Heart right ventricle (tissue), 16 donors: ENCODE data around the gene VMO1. TPM values are rescaled to one million over a fixed set of nuclear protein-coding genes. Genes with fewer than 3 reads are reported as not detected.

ENCODE experiments used
- ATAC-seq, 8 donors: fragments of 200-7000 bp; cut with Tn5 transposase; one replicate each; pipeline ENCODE4 v1.9.1; 2020; ENCODE audit warnings: mild to moderate bottlenecking in 8 of 8, moderate library complexity in 8 of 8, moderate number of reproducible peaks in 1 of 8
- DNase-seq, 2 donors: peaks; one replicate each; pipeline ENCODE4 v3.0.0-alpha.2; 2020
- H3K27ac ChIP-seq, 10 donors: fragments of 200-600 bp; sonication (generic) in 2 of 10; one replicate each; pipeline versions ENCODE4 v1.5.0 to v1.8.0; 2020 to 2022; ENCODE audit warnings: mild to moderate bottlenecking in 3 of 10
- H3K27me3 ChIP-seq, 7 donors: fragments of 200-600 bp; one replicate each; pipeline ENCODE4 v1.8.0; 2021 to 2022; ENCODE audit warnings: mild to moderate bottlenecking in 2 of 7
- H3K36me3 ChIP-seq, 9 donors: fragments of 200-600 bp; sonication (generic) in 1 of 9; one replicate each; pipeline versions ENCODE4 v1.5.0 to v1.8.0; 2020 to 2022; ENCODE audit warnings: mild to moderate bottlenecking in 2 of 9
- H3K4me1 ChIP-seq, 9 donors: fragments of 200-600 bp; sonication (generic) in 1 of 9; one replicate each; pipeline versions ENCODE4 v1.5.0 to v1.8.0; 2020 to 2022; ENCODE audit warnings: mild to moderate bottlenecking in 4 of 9
- H3K4me3 ChIP-seq, 10 donors: fragments of 200-600 bp; sonication (generic) in 2 of 10; one replicate each; pipeline versions ENCODE4 v1.5.0 to v1.8.0; 2020 to 2022; ENCODE audit warnings: mild to moderate bottlenecking in 7 of 10, moderate library complexity in 2 of 10
- H3K9me3 ChIP-seq, 11 donors: fragments of 200-600 bp in 10 of 11; sonication (generic) in 2 of 11; one replicate each; pipeline versions ENCODE4 v1.5.0 to v1.8.0; 2013 to 2022; ENCODE audit warnings: mild to moderate bottlenecking in 2 of 11, control low read depth in 1 of 11, moderate library complexity in 1 of 11
- CTCF ChIP-seq, 9 donors: fragments of 200-600 bp; sonication (generic) in 2 of 9; IDR thresholded peaks; one replicate each; pipeline versions ENCODE4 v1.5.0 to v1.8.0; 2021 to 2022; ENCODE audit warnings: antibody characterized with exemption in 9 of 9, mild to moderate bottlenecking in 5 of 9, moderate library complexity in 1 of 9
- WGBS, 2 donors: extraction: QIAGEN DNeasy Blood & Tissue Kit; methylation state at CpG; one replicate each; pipeline ENCODE4 v1.1.7; 2013; ENCODE audit warnings: inconsistent platforms in 1 of 2; 5-methylcytosine and 5-hydroxymethylcytosine counted together
- intact Hi-C, 10 donors: fragments of 100-400 bp; cut with DNase I; formaldehyde crosslinking; loops; one replicate each; pipeline versions ENCODE4 v1.11.1 to v1.14.2; 2022
- polyA plus RNA-seq, 2 donors: library from polyadenylated mRNA; stranded (reverse); fragments of 200-250 nt; gene quantifications; one replicate each; pipeline ENCODE4 v1.2.3, GENCODE V29; 2013
- total RNA-seq, 10 donors: library from RNA; stranded (reverse); fragmentation: NEBNext Ultra II Directional in 3 of 10; extraction: Animal tissue kit (Norgen Biotek cat#: 25700) in 3 of 10; gene quantifications; one replicate each; pipeline versions ENCODE4 v1.2.1 to v1.2.4, GENCODE V29; 2021 to 2023
- donor health status: Arrhythmogenic right ventricular cardiomyopathy.
- donor health status: ischemic (EF 13 %, LVEDD 7.1; RV severe dilation, severe dysfunction).
- donor health status: healthy with polysubstance abuse.
- donor health status: DM: no; HTN: yes; CAD: no.
- donor health status: DM: no; HTN: no; CAD: no.
- donor health status: ischemic (EF 25% LVEDD 6.9; RV normal size, moderate dysfunction).
- donor health status: ischemic (EF 25% LVEDD 5.7; RV mildly dilated, moderate dysfunction).
- donor health status: healthy.
- donor health status: DM: yes; HTN: yes; CAD: no.
- donor health status: Ischemic cardiomyopathy.
- donor health status: ischemic (EF 35%, LVEDD 5.7; RV mildly dilated, moderate dysfunction).
- donor health status: nonischemic (EF 11% LVEDD 7.7; RV severe dilation, severe dysfunction).
- donor health status: DM: yes; HTN: yes; CAD: no.
- donor health status: PGD.
- donor health status: ischemic (EF 29% LVEDD 5.4; RV normal size, mild dysfunction).
- donor health status: nonischemic (EF 23%, LVEDD 6.1; RV moderate dilation, normal function).

The VMO1 gene
- total and polyA plus RNA-seq, 12 donors, result 0.38 to 2.1 (median 0.64) TPM; not detected in 2

- peaks cover 0 to 22% (median 6%) of the 10 kb centered on the region in 7 donors for H3K27me3 ChIP-seq
- peak overlapping the region in 1 of 10 donors; percentile 8 for H3K27ac ChIP-seq
- no peak overlapping the region for H3K4me3 ChIP-seq
- peaks cover 0 to 36% (median 0%) of the 10 kb centered on the region in 9 donors for H3K4me1 ChIP-seq
- no peak for ATAC-seq
- H3K36me3 ChIP-seq, result no peaks in the 10 kb centered on the region
- no peak for DNase-seq
- no peaks in the 10 kb centered on the region for H3K9me3 ChIP-seq
- intact Hi-C loops, result no loop called here
- 86 to 96% methylated on average over 2 of the region's 2 CpGs for WGBS, 2 donors
- no peak for TF ChIP-seq CTCF (IDR thresholded peaks at IDR 0.05)
These were observed 16.5 kb downstream of the VMO1 start for GRCh38 chr17:4769628-4770027.

- 81 to 85% methylated on average over 6 of the region's 6 CpGs for WGBS, 2 donors
- ATAC-seq, result peak in 1 of 8 donors; percentile 19
These were observed 17.9 kb downstream of the VMO1 start for GRCh38 chr17:4768298-4768697.

GRCh38 chr17:4766723-4767122 lies 19.4 kb downstream of the VMO1 start:
- 69 to 70% methylated on average over 9 of the region's 9 CpGs for WGBS, 2 donors
- no peak overlapping the region for H3K4me3 ChIP-seq
- H3K36me3 ChIP-seq, result no peaks in the 10 kb centered on the region
- H3K27ac ChIP-seq, result peak overlapping the region in 3 of 10 donors; percentile 52 to 89 (median 58)
- peaks cover 0 to 4% (median 0%) of the 10 kb centered on the region in 7 donors for H3K27me3 ChIP-seq
- ATAC-seq, result peak in 6 of 8 donors; percentile 41 to 75 (median 68)
- TF ChIP-seq CTCF (IDR thresholded peaks at IDR 0.05), result no peak
- peaks cover 0 to 45% (median 0%) of the 10 kb centered on the region in 9 donors for H3K4me1 ChIP-seq
- no peak for DNase-seq
- intact Hi-C loops, result no loop called here
- no peaks in the 10 kb centered on the region for H3K9me3 ChIP-seq

More at GRCh38 chr17:4768298-4768697, 17.9 kb downstream of the VMO1 start:
- no peak for TF ChIP-seq CTCF (IDR thresholded peaks at IDR 0.05)
- Histone ChIP-seq H3K27ac (peak overlapping the region in 4 of 10 donors; percentile 7 to 89 (median 19)), H3K9me3 (no peaks in the 10 kb centered on the region), H3K4me1 (peaks cover 0 to 45% (median 0%) of the 10 kb centered on the region in 9 donors), H3K27me3 (peaks cover 0 to 19% (median 3%) of the 10 kb centered on the region in 7 donors), H3K4me3 (no peak overlapping the region), H3K36me3 (no peaks in the 10 kb centered on the region)
- intact Hi-C loops, result no loop called here
- DNase-seq, result no peak

GRCh38 chr17:4766201-4766600 lies 20.0 kb downstream of the VMO1 start:
- Histone ChIP-seq H3K27me3 (peaks cover 0 to 3% (median 0%) of the 10 kb centered on the region in 7 donors), H3K4me1 (peaks cover 0 to 40% (median 0%) of the 10 kb centered on the region in 9 donors), H3K9me3 (no peaks in the 10 kb centered on the region), H3K36me3 (no peaks in the 10 kb centered on the region), H3K27ac (peak overlapping the region in 5 of 10 donors; percentile 31 to 89 (median 58)), H3K4me3 (no peak overlapping the region)
- TF ChIP-seq CTCF (IDR thresholded peaks at IDR 0.05), result no peak
- no peak for DNase-seq
- ATAC-seq, result peak in 7 of 8 donors; percentile 26 to 73 (median 38)
- WGBS, 2 donors, result 81 to 90% methylated on average over 3 of the region's 3 CpGs
- intact Hi-C loops, result no loop called here
